T-helper 2 cell (primary cell): ENCODE results near the gene CRCP.

Experiments used
- DNase-seq, 5 experiments: peaks; one replicate each; pipeline versions ENCODE4 v3.0.0 to v3.0.0-alpha.2; 2012 to 2022

CRCP gene

DNA sequence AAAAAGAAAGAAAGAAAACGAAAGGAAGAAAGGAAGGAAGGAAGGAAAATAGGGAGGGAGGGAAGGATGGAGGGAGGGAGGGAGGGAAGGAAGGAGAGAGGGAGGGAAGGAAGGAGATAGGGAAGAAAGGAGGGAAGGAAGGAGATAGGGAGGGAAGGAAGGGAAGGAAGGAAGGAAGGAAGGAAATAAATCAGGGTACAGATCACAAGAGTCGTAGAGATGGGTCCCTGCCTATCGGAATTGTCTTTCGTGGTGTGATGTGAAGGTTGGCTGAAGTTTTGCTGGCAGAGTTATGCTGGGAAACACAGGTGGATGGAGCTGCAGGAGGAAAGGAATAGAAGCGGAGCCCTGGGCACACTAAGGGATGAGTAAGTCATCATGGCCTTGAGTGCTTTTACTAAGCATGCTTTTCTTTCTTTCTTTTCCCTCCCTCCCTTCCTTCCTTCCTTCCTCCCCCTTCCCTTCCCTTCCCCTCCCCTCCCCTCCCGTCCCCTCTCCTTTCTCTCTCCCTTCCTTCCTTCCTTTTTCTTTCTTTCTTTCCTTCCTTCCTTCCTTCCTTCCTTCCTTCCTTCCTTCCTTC, 78.6 kb downstream of the CRCP start:
- DNase-seq: no peak

DNA sequence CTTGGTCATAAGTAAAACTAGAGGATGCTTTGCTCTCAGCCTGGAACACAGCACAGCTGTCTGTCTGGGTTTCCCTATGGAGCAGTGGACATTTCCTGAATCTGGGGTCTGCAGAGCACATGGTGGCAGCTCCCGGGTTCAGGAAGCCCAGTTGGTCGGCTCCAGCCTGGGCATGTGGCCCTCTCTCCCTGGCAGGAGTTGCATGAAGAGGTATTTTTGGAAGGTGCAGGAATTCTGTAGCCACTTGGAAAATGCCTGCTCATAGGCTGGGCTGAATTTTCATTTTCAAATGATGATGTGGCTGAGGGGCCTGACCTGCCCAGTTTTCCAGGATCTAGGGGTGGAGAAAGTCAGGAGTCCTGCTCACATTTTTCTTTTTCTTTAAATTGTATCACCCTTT, 83.8 kb downstream of the CRCP start:
- no peak for DNase-seq

DNA sequence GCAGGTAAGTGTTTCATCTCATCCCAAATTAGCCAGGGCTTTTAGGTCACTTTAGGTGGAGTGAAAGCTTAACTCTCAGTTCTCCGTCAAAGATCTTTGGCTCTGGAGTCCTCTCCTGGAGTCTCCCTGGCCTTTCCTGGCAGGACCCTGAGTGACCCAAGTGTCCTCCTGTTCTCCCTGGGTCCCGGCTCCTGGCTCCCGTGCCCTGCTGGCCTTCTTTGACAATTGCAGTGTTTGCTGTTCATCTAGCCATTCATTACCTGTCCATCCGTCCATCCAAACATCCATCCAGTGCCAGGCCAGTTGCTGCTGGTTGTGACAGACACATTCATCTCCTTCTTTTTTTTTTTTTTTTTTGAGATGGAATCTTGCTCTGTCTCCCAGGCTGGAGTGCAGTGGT, 84.3 kb downstream of the CRCP start:
- no peak for DNase-seq

DNA sequence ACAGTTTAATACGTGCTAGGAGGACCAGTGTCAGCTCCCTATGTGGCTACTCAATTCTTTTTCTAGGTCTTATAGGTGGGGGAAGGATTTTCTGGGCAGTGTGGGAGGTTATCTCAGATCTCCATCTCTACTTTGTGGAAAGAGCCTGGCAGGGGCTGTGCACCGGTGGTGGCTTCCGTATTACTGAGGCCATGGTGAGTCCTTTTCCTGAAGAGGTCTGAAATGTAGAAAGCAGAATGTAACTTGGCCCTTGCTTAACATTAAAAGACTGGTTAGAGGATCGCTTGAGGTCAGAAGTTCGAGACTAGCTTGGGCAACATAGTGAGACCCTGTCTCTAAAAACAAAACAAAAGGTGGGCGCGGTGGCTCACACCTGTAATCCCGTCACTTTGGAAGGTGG, 87.8 kb downstream of the CRCP start:
- no peak for DNase-seq
